ENCODE results near the gene FMN2. TPM values are rescaled to one million over a fixed set of nuclear protein-coding genes. Genes with fewer than 3 reads are reported as not detected.

The FMN2 gene
- total RNA-seq, 1 experiment from 2014 or later: 15.7 TPM

- no peak for DNase-seq
- Histone ChIP-seq H3K27me3 (no peaks in the 10 kb centered on the region), H3K9me3 (no peaks in the 10 kb centered on the region), H3K4me3 (no peak overlapping the region), H3K36me3 (peaks cover 27% of the 10 kb centered on the region)
Observed at GRCh38 chr1:240115831-240116230, 24.1 kb downstream of the FMN2 start.

GRCh38 chr1:240116831-240117769 is 25.4 kb downstream of the FMN2 start:
- Histone ChIP-seq H3K4me3 (no peak overlapping the region), H3K9me3 (no peaks in the 10 kb centered on the region), H3K27me3 (no peaks in the 10 kb centered on the region), H3K36me3 (peaks cover 19% of the 10 kb centered on the region)
- no peak for DNase-seq

DNA sequence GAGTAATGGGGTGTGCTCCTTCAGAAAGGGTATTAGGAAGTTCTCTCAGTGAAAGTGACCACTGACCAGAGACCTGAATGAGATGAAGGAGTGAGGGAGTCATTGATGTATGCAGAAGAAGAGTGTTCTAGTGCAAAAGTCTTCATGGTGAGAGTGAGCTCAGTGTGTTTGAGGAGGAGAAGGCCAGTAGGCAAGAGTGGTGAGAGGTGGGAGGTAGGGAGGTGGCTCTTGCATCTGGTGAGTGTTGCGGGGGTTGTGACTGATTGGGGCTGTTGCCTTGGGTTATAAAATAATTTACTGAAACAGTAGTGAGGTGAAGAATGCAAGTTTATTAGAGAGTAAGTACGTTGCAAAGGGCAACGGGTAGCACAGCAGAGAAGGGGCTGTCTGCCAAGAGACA is 26.2 kb downstream of the FMN2 start:
- DNase-seq: no peak
- Histone ChIP-seq H3K4me3 (no peak overlapping the region), H3K36me3 (peaks cover 21% of the 10 kb centered on the region), H3K27me3 (no peaks in the 10 kb centered on the region), H3K9me3 (no peaks in the 10 kb centered on the region)

GRCh38 chr1:240122639-240123613 is 31.2 kb downstream of the FMN2 start:
- Histone ChIP-seq H3K9me3 (no peaks in the 10 kb centered on the region), H3K4me3 (no peak overlapping the region), H3K27me3 (no peaks in the 10 kb centered on the region), H3K36me3 (peaks cover 33% of the 10 kb centered on the region)
- peak; percentile 22 for DNase-seq

GRCh38 chr1:240126821-240127220 is 35.1 kb downstream of the FMN2 start:
- peak; percentile 20 for DNase-seq
- Histone ChIP-seq H3K9me3 (no peaks in the 10 kb centered on the region), H3K36me3 (peaks cover 57% of the 10 kb centered on the region)

DNA sequence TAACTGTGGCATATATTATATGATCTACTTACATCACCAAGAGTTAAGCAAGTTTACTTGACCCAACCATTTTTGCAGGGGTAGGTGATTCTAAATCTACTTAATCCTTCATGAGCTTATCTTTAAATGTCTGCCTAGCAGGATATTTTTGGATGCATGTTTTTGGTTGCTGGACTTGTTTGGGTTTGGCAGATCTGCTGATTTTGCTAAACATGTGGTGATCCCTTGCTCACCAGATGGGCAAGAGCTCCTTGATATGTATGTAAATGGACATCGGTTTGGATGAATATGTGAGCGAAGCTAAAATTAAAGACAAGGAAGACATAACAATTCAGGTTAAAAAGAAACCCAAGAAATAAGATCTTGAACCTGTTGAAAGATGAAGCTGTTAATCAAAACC is 36.7 kb downstream of the FMN2 start:
- Histone ChIP-seq H3K27me3 (no peaks in the 10 kb centered on the region), H3K9me3 (no peaks in the 10 kb centered on the region), H3K4me3 (no peak overlapping the region), H3K36me3 (peaks cover 61% of the 10 kb centered on the region)
- no peak for DNase-seq

More at GRCh38 chr1:240126821-240127220, 35.1 kb downstream of the FMN2 start:
- Histone ChIP-seq H3K4me3 (no peak overlapping the region), H3K27me3 (no peaks in the 10 kb centered on the region)

GRCh38 chr1:240134113-240134512 is 42.4 kb downstream of the FMN2 start:
- Histone ChIP-seq H3K4me3 (no peak overlapping the region), H3K36me3 (peaks cover 57% of the 10 kb centered on the region), H3K27me3 (no peaks in the 10 kb centered on the region), H3K9me3 (no peaks in the 10 kb centered on the region)
- DNase-seq: no peak

GRCh38 chr1:240134596-240134995 is 42.9 kb downstream of the FMN2 start:
- DNase-seq: no peak

GRCh38 chr1:240136402-240136801 is 44.7 kb downstream of the FMN2 start:
- no peaks in the 10 kb centered on the region for H3K9me3 ChIP-seq
- H3K4me3 ChIP-seq: no peak overlapping the region
- peaks cover 55% of the 10 kb centered on the region for H3K36me3 ChIP-seq
- DNase-seq: no peak
- H3K27me3 ChIP-seq: no peaks in the 10 kb centered on the region

More at GRCh38 chr1:240134596-240134995, 42.9 kb downstream of the FMN2 start:
- no peaks in the 10 kb centered on the region for H3K9me3 ChIP-seq
- no peak overlapping the region for H3K4me3 ChIP-seq
- H3K36me3 ChIP-seq: peaks cover 58% of the 10 kb centered on the region
- H3K27me3 ChIP-seq: no peaks in the 10 kb centered on the region

GRCh38 chr1:240138867-240139266 is 47.2 kb downstream of the FMN2 start:
- Histone ChIP-seq H3K27me3 (no peaks in the 10 kb centered on the region), H3K4me3 (no peak overlapping the region), H3K9me3 (no peaks in the 10 kb centered on the region), H3K36me3 (peaks cover 61% of the 10 kb centered on the region)
- no peak for DNase-seq

GRCh38 chr1:240139511-240139910 is 47.8 kb downstream of the FMN2 start:
- DNase-seq: no peak
- H3K36me3 ChIP-seq: peaks cover 61% of the 10 kb centered on the region
- H3K9me3 ChIP-seq: no peaks in the 10 kb centered on the region
- H3K4me3 ChIP-seq: no peak overlapping the region
- no peaks in the 10 kb centered on the region for H3K27me3 ChIP-seq

GRCh38 chr1:240145120-240145519 is 53.4 kb downstream of the FMN2 start:
- no peak overlapping the region for H3K4me3 ChIP-seq
- no peaks in the 10 kb centered on the region for H3K9me3 ChIP-seq
- H3K36me3 ChIP-seq: peaks cover 53% of the 10 kb centered on the region
- no peaks in the 10 kb centered on the region for H3K27me3 ChIP-seq
- DNase-seq: no peak

DNA sequence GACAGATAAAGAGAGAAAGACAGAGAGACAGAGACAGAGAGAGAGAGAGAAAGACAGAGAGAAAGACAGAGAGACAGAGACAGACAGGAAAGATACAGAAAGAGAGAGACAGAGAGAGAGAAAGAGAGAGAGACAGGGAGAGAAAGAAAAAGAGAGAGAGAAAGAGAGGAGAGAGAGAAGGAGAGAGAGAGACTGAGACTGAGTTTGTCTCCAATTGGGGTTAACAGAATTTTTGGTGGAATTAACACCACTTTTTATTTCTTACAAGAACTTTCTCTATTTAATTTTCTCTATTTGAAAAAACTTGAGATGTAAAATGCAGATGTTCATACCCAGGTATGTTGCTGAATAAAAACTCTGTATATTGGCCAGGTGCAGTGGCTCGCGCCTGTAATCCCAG is 56.6 kb downstream of the FMN2 start:
- no peak for DNase-seq
- Histone ChIP-seq H3K36me3 (peaks cover 46% of the 10 kb centered on the region), H3K4me3 (no peak overlapping the region), H3K27me3 (no peaks in the 10 kb centered on the region), H3K9me3 (no peaks in the 10 kb centered on the region)

- Histone ChIP-seq H3K36me3 (peaks cover 41% of the 10 kb centered on the region), H3K27me3 (no peaks in the 10 kb centered on the region), H3K9me3 (no peaks in the 10 kb centered on the region), H3K4me3 (no peak overlapping the region)
- no peak for DNase-seq
Observed at GRCh38 chr1:240149484-240150094, 57.9 kb downstream of the FMN2 start.

DNA sequence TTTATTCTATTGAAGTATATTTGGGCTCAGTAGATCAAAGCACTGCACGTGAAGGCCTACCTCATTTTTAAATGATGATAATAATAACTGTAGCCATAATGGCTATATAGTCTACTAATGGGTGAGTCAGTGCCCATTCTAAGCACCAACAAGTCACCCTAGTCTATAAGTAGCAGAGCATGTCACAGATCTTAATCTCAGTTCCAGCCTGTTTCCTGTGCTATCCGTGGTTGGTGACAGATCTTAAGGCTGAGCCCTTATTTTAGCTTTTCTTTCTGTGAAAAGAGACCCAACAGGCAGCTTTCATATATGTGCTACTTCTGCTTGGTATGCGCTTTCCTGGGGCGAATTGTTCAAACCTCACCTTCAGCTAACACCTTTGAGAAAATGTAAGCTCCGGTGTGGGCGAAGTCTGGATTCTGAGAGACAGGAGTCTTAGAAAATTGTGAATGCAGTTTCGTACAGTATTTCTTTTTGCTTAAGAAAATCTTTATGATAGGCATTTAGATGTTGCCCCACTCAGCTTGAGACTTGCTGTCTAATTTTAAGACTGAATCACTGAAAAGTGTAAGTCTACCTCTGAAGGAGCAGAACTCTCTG is 59.6 kb downstream of the FMN2 start:
- DNase-seq: no peak
- Histone ChIP-seq H3K36me3 (peaks cover 41% of the 10 kb centered on the region), H3K4me3 (no peak overlapping the region), H3K9me3 (no peaks in the 10 kb centered on the region), H3K27me3 (no peaks in the 10 kb centered on the region)

GRCh38 chr1:240152611-240153297 is 61.1 kb downstream of the FMN2 start:
- Histone ChIP-seq H3K27me3 (no peaks in the 10 kb centered on the region), H3K9me3 (no peaks in the 10 kb centered on the region), H3K4me3 (no peak overlapping the region), H3K36me3 (peaks cover 45% of the 10 kb centered on the region)
- peak; percentile 58 for DNase-seq

Measured in MG63 (cell line).